PFSK-1 (cell line): ENCODE results near the gene SASH3.

Experiments
- POLR2AphosphoS5 ChIP-seq: IDR thresholded peaks from 2 replicates; pipeline ENCODE4 v1.6.1; 2012; ENCODE audit warnings: low read depth, mild to moderate bottlenecking, control low read depth, low read length, moderate library complexity
- SIN3A ChIP-seq: IDR thresholded peaks from 2 replicates; pipeline ENCODE4 v1.6.1; 2012; ENCODE audit warnings: mild to moderate bottlenecking, low read length, moderate library complexity, borderline replicate concordance; ENCODE audit not compliant: insufficient read depth
- TAF1 ChIP-seq: IDR thresholded peaks from 2 replicates; pipeline ENCODE4 v1.6.1; 2012; ENCODE audit warnings: low read length, control low read depth, borderline replicate concordance; ENCODE audit not compliant: insufficient read depth
- TF ChIP-seq, protein P1 (sequence below), 2 experiments: IDR thresholded peaks; 2 replicates each; pipeline versions ENCODE4 v1.6.1 to v1.8.0; 2011 to 2012; ENCODE audit warnings: low read depth in 2 of 2, low read length in 2 of 2, control low read depth in 1 of 2, inconsistent platforms in 1 of 2, mild to moderate bottlenecking in 1 of 2, moderate library complexity in 1 of 2; ENCODE audit not compliant: insufficient read depth in 1 of 2

DNA sequence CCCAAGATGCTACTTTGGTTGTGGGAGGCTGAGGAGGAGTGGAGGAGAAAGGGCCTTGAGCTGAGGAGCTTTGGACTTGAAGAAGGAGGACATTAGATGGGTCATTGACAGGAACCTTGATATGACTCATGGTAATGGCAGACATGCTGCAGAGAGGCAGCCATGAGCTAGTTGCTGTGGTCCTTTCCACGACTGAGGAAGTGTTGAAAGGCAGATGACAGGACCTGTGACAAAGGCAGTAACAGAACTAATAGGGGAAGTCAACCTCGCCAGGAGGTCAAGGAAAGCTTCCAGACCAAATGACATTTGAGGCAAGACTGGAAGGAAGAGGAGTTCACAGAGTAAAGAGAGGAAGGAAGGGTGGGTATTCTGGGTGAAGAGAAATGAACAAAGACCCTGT is 48.5 kb upstream of the SASH3 start:
- TF ChIP-seq SIN3A: no peak
- no peak for TF ChIP-seq POLR2AphosphoS5
- no peak for TF ChIP-seq TAF1
- TF ChIP-seq, protein P1, sequence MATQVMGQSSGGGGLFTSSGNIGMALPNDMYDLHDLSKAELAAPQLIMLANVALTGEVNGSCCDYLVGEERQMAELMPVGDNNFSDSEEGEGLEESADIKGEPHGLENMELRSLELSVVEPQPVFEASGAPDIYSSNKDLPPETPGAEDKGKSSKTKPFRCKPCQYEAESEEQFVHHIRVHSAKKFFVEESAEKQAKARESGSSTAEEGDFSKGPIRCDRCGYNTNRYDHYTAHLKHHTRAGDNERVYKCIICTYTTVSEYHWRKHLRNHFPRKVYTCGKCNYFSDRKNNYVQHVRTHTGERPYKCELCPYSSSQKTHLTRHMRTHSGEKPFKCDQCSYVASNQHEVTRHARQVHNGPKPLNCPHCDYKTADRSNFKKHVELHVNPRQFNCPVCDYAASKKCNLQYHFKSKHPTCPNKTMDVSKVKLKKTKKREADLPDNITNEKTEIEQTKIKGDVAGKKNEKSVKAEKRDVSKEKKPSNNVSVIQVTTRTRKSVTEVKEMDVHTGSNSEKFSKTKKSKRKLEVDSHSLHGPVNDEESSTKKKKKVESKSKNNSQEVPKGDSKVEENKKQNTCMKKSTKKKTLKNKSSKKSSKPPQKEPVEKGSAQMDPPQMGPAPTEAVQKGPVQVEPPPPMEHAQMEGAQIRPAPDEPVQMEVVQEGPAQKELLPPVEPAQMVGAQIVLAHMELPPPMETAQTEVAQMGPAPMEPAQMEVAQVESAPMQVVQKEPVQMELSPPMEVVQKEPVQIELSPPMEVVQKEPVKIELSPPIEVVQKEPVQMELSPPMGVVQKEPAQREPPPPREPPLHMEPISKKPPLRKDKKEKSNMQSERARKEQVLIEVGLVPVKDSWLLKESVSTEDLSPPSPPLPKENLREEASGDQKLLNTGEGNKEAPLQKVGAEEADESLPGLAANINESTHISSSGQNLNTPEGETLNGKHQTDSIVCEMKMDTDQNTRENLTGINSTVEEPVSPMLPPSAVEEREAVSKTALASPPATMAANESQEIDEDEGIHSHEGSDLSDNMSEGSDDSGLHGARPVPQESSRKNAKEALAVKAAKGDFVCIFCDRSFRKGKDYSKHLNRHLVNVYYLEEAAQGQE (IDR thresholded peaks at IDR 0.05; ENCODE audit: insufficient read depth in 1 of 2, low read depth in 2 of 2, low read length in 2 of 2): no peak
